Middle frontal gyrus (tissue), 1 donor: Measurements from ENCODE around the gene RRAS.
A peak's percentile ranks its signal among the peaks of the same experiment; 100 is the strongest.

Experiments used
- DNase-seq: peaks from one replicate; pipeline ENCODE4 v3.0.0-alpha.2; 2015; ENCODE audit warnings: low spot score; ENCODE audit errors: extremely low spot score

The RRAS gene

DNA sequence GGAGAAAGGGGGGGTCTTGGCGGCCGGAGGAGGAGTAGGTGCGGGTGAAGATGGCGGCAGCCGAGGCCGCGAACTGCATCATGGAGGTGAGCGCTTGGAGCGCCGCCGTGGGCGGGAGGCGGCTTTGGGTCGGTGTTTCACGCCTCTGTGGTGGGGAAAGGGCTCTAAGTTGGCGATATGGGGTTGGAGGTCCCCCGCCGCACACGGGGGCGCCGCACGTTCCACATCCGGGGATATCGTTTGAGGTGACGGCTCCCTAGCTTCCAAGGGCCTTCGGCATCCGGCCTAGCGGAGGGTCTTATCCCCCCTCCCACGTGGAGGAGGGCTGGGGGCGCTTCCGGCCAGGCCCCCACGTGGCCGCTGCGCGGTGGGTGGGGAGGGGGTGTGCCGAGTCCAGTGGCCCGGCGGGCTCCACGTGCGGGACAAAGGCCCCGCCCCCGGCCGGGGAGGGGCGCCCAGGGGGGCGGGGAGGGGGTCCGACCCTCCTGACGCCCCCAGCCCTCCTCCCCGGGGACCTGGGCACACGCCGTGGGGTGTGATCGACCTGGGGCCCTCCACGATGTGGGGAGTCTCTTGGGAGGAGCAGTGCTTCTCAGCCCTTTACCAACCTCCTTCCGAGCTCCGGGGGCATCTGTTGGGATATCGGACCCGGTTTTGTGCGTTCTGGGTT, 37.4 kb upstream of the RRAS start, which contains the start of gene PRMT1:
Gene PRMT1 (plus strand): TSS at position 41 of the 670 bp plus-strand sequence. CDS start 10 bp downstream, at position 51.
- DNase-seq, result no peak

GRCh38 chr19:49676784-49677230, 36.9 kb upstream of the RRAS start:
- peak; percentile 100 for DNase-seq

- DNase-seq, result peak; percentile 48
These were observed 36.3 kb upstream of the RRAS start for GRCh38 chr19:49676136-49676783.

DNA sequence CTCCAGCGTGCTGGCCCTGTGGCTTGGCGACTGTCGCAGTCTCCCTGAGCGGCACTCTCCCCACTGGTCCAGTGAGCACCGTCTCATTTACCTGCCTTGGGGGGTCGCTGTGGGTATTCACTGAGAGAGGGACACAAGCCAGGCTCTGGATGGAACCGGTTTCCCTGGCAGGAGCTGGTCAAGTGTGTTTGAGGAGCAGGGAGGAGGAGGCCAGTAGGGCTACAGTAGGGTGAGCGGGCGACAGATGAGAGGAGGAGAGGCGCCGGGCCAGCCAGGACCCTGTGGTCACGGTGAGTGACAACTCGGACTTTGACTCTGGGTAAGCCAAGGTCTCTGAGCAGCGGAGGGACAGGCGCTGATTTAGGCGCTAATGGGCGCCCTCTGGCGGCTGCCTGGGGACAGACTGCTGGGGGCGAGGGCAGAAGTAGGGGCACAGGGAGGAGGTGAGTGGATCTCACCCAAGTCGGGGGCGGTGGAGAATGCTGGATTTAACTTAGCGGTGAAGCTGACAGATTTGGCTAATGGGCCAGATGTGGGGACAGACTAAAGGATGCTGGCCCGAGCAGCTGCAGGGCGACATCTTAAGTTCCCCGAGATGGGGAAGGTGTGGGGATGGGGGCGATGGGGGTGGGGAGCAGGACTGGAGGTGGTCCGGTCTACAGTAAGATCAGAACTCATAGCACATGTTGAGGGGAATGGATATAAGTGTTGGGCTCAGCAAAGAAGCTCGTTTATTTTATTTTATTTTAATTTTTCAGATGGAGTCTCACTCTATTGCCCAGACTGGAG, 32.4 kb upstream of the RRAS start:
- peak; percentile 40 for DNase-seq

DNA sequence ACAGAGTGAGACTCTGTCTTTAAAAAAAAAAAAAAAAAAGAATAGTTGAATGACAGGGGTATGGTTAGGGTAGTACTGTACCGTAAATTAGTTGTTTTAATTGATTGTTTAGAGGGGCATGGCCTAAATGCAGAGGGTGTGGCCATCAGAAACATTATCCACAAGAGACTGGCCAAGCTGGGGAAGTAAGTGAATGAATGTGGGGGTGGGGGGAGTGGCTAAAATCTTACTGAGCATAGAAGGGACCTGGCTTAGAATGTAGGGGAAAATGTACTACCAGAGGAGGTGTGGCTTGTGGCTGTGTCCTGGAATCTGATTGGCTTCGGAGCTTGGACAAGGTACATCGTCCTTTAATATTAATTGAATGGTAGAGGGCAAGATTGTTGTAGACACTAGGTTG, 29.6 kb upstream of the RRAS start:
- DNase-seq, result no peak

DNA sequence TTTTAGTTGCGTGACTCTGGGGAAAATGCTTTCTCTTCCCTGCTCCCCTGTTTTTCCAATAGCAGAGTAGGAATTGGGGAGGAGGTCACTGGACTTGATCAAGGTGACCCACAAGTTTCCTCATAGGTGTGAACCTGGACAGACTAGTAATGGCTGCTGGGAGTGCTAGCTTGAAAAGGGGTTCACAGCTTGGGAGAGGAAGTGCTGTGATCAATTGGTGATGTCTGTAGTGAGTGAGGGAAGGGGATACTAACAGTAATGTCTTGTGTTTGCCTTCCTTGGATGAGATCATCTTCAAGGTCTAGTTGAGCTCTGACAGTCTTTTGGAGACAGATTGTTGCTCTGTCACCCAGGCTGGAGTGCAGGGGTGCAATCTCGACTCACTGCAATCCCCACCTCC, 27.5 kb upstream of the RRAS start:
- DNase-seq, result no peak

DNA sequence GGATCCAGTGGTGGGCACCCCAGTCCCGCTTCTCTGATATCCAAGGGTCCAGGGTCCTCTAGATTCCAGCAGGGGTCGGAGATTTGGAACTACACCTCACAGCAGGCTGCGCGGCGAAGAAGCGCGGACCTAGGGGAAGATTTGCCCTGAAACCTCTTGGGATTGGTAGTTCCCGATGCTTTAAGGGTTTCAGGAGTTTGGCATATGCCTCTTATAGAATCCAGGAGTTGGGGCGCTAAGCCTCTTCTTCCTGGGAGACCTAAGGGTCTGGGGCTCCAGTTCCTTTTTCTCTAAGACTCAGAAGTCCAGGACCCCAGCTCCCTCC, 26.1 kb upstream of the RRAS start:
- no peak for DNase-seq

DNA sequence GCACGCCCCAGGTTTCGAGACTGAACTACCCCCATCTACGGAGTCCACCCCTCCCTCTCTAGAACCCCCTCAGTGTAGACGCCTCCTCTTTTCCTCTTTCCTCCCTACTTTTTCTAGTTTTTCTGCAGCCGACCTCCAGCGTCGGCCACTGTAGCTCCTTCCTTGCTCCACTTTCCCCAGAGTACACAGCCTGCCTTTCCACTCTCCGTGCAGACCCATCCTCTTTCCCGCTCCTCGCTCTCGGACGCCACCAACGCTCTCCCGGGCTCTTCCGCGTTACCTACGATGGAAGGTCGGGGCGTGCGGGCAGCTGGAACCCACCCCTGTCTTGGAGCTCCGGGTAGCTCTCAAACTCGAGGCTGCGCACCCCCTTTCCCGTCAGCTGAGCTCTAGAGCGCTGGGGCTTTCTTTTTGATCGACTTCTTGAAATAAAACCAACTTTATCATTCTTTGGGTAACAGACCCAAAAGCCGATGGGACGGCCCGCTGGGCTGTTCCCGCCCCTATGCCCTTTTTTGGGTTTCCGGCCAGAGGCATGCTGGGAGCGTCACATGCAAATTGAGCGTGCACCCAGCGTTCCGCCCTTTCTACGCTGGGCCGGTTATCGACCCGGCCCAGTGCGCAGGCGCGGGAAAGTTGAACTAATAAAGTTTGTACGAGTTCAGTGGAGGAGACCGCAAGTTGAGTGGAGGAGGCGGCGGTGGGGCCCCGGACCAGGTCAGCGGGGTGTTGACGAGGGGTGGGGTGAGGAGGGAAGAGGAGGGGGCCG, 25.6 kb upstream of the RRAS start, which contains the start of the genes BCL2L12 and IRF3:
Gene BCL2L12 (plus strand): TSS at position 583 of the 769 bp plus-strand sequence. CDS start 760 bp downstream, outside the sequence.
Gene IRF3 (minus strand): TSS at position 507 of the 769 bp plus-strand sequence. CDS start 1,019 bp downstream, outside the sequence.
- peak; percentile 88 for DNase-seq

GRCh38 chr19:49665036-49665350, 25.1 kb upstream of the RRAS start:
- no peak for DNase-seq

GRCh38 chr19:49664171-49665035, 24.5 kb upstream of the RRAS start:
- DNase-seq, result peak; percentile 64

- no peak for DNase-seq
These were observed 23.3 kb upstream of the RRAS start for GRCh38 chr19:49663224-49663623.

GRCh38 chr19:49662011-49662410, 22.1 kb upstream of the RRAS start:
- no peak for DNase-seq

- DNase-seq, result no peak
These were observed 20.5 kb upstream of the RRAS start for GRCh38 chr19:49660338-49660961.

GRCh38 chr19:49658566-49659442, 18.9 kb upstream of the RRAS start:
- DNase-seq, result no peak

DNA sequence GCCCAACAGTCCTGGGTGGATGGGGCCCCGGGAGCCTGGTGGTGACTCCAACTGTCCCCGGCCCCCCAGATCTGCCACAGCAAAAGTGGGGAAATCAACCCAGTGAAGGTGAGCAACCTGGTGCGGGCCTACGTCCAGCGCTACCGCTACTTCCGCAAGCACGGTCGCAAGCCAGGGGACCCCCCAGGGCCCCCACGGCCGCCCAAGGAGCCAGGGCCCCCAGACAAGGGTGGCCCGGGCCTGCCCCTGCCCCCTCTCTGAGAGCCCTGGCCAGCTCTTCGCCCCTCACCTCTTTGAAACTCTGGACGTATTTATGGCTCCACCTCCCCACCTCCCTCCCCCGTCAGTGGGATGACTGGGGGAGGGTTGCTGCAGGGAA, 18.2 kb upstream of the RRAS start:
- no peak for DNase-seq

DNA sequence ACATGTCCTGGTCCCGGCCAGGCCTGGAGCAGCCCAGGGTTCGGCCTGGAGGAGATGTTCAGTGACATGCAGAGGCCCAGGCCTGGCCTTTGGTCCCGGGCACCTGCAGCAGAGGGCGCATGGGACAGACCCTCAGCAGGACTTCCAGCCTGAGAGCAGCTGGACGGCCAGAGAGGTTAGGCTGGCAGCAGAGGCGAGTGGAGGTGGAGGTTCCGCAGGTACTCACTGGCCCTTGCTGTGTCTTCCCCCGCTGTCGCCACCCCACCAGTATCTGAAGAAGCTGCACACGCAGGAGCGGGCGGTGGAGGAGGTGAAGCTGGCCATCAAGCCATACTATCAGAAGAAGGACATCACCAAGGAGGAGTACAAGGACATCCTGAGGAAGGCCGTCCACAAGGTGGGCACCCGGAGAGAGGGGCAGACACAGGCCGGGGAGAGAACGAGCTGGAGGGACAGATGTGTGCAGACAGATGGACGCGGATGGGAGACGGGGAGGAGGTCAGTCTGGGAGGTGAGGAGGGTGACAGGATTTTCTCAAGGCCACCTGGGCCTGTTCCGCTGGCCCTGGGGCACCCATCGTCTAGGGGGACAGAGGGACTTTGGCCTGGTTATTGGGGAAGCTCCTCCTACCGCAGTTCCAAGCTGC, 17.7 kb upstream of the RRAS start:
- no peak for DNase-seq

- no peak for DNase-seq
These were observed 16.6 kb upstream of the RRAS start for GRCh38 chr19:49656456-49657109.
